Astrocyte (in vitro differentiated cells and primary cell): Measurements from ENCODE around the gene NUP210.

Source experiments
- EZH2 ChIP-seq: IDR thresholded peaks from 2 replicates; pipeline ENCODE4 v1.6.1; 2012; ENCODE audit warnings: mild to moderate bottlenecking, low read length, inconsistent platforms; ENCODE audit not compliant: insufficient read depth
- TF ChIP-seq, protein P1 (sequence below): IDR thresholded peaks from 2 replicates; pipeline ENCODE4 v1.5.1; 2011; ENCODE audit warnings: low read depth, mild to moderate bottlenecking, inconsistent platforms, low read length, moderate library complexity; ENCODE audit not compliant: insufficient read depth

DNA sequence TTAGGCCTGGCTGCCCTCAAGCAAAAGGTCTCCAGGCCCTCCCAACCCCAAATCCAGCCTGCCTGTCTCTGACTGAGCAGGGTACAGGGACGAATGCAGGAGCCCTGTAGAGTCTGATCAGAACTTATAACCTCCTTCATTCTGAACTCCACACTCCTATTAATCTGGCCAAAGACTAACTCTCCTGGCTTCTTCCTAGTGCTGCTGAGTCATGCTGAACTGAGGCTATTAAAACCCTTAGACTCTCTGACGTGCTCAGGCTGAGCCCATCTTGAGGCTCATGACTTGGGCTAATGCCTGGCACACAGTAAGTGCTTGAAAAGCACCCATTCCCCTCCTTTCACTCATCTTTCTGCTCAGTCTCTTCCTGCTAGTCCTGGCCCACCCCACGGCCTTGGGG is 81.9 kb downstream of the NUP210 start:
- TF ChIP-seq, protein P1, sequence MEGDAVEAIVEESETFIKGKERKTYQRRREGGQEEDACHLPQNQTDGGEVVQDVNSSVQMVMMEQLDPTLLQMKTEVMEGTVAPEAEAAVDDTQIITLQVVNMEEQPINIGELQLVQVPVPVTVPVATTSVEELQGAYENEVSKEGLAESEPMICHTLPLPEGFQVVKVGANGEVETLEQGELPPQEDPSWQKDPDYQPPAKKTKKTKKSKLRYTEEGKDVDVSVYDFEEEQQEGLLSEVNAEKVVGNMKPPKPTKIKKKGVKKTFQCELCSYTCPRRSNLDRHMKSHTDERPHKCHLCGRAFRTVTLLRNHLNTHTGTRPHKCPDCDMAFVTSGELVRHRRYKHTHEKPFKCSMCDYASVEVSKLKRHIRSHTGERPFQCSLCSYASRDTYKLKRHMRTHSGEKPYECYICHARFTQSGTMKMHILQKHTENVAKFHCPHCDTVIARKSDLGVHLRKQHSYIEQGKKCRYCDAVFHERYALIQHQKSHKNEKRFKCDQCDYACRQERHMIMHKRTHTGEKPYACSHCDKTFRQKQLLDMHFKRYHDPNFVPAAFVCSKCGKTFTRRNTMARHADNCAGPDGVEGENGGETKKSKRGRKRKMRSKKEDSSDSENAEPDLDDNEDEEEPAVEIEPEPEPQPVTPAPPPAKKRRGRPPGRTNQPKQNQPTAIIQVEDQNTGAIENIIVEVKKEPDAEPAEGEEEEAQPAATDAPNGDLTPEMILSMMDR = no peak
- TF ChIP-seq EZH2 = no peak
